Measurements from ENCODE around the gene HS6ST3.

DNA sequence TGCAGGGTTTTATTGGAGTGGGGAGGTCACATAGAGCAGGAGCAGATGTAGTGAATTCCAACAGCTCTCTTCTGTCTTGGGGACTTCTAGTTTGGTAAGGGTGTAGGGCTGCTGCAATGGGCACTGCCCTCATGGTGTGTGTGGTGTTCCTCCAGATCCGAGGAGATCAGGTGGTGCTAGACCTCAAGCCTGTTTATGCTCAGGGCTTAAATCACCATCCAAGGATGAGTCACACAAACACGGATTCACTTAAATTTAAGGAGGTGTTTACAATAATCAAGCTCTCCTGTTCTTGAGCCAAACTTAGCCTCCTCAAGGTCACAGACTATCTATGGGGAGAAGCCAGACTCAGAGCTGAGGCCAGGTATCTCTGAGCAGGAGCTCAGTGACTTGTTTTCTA is 23.0 kb downstream of the HS6ST3 start:
- TF ChIP-seq, protein P1, sequence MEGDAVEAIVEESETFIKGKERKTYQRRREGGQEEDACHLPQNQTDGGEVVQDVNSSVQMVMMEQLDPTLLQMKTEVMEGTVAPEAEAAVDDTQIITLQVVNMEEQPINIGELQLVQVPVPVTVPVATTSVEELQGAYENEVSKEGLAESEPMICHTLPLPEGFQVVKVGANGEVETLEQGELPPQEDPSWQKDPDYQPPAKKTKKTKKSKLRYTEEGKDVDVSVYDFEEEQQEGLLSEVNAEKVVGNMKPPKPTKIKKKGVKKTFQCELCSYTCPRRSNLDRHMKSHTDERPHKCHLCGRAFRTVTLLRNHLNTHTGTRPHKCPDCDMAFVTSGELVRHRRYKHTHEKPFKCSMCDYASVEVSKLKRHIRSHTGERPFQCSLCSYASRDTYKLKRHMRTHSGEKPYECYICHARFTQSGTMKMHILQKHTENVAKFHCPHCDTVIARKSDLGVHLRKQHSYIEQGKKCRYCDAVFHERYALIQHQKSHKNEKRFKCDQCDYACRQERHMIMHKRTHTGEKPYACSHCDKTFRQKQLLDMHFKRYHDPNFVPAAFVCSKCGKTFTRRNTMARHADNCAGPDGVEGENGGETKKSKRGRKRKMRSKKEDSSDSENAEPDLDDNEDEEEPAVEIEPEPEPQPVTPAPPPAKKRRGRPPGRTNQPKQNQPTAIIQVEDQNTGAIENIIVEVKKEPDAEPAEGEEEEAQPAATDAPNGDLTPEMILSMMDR (IDR thresholded peaks at IDR 0.05; ENCODE audit: borderline replicate concordance, extremely low read depth, low read length, poor library complexity, severe bottlenecking) = no peak
- TF ChIP-seq EZH2 (IDR thresholded peaks at IDR 0.05; ENCODE audit: borderline replicate concordance, low read depth, low read length, severe bottlenecking) = no peak

All from DND-41 (cell line).